Neural crest cell (in vitro differentiated cells): ENCODE results near the gene GARIN5B. TPM values are rescaled to one million over a fixed set of nuclear protein-coding genes. Genes with fewer than 3 reads are reported as not detected.

Experiments
- DNase-seq: peaks from one replicate; pipeline ENCODE4 v3.0.0; 2021; ENCODE audit warnings: low read depth, mixed read lengths, low spot score
- H3K27ac Mint-ChIP-seq: one replicate; pipeline ENCODE4 v1.8.0; 2021; ENCODE audit warnings: mild to moderate bottlenecking, mixed read lengths; ENCODE audit not compliant: unreplicated experiment
- H3K27me3 Mint-ChIP-seq: 2 replicates; pipeline ENCODE4 v1.8.0; 2021; ENCODE audit warnings: low read depth, mild to moderate bottlenecking, mixed read lengths
- H3K36me3 Mint-ChIP-seq: 2 replicates; pipeline ENCODE4 v1.8.0; 2021; ENCODE audit warnings: low read depth, mild to moderate bottlenecking, mixed read lengths
- H3K4me1 Mint-ChIP-seq: 2 replicates; pipeline ENCODE4 v1.8.0; 2021; ENCODE audit warnings: mixed read lengths
- H3K4me3 Mint-ChIP-seq: one replicate; pipeline ENCODE4 v1.8.0; 2021; ENCODE audit warnings: mild to moderate bottlenecking, mixed read lengths
- H3K9me3 Mint-ChIP-seq: 2 replicates; pipeline ENCODE4 v1.8.0; 2021; ENCODE audit warnings: mixed read lengths
- total RNA-seq: library from RNA; stranded (reverse); gene quantifications from 2 replicates; pipeline ENCODE4 v1.2.1, GENCODE V29; 2021
- TF ChIP-seq, protein P1 (sequence below): fragments of 200-600 bp; sonication (generic); conservative IDR thresholded peaks from 2 replicates; pipeline ENCODE4 v1.5.0; 2021; ENCODE audit warnings: antibody characterized with exemption, mild to moderate bottlenecking

Gene GARIN5B
- total RNA-seq, 1 donor from 2014 or later, result not detected

DNA sequence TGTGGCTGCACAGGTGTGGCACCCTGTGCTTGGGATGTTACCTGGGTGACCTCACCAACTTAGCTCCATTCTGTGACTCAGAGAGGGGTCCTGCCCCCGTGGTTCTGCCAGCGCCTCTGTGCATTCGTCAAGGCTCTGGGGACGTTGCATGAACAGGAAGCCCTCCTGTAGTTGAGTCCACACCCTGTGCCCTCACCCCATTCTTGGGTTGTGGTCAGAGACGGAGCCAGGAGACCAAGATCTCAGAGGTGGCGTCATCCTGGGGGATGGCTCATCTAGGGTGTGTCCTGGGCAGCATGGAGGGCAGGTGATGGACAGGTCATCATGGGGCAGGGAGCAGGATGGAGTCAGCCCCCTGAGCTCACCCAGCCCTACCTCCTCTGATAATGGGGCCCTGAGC, 11.0 kb downstream of the GARIN5B start:
- no peak for DNase-seq
- TF ChIP-seq, protein P1, sequence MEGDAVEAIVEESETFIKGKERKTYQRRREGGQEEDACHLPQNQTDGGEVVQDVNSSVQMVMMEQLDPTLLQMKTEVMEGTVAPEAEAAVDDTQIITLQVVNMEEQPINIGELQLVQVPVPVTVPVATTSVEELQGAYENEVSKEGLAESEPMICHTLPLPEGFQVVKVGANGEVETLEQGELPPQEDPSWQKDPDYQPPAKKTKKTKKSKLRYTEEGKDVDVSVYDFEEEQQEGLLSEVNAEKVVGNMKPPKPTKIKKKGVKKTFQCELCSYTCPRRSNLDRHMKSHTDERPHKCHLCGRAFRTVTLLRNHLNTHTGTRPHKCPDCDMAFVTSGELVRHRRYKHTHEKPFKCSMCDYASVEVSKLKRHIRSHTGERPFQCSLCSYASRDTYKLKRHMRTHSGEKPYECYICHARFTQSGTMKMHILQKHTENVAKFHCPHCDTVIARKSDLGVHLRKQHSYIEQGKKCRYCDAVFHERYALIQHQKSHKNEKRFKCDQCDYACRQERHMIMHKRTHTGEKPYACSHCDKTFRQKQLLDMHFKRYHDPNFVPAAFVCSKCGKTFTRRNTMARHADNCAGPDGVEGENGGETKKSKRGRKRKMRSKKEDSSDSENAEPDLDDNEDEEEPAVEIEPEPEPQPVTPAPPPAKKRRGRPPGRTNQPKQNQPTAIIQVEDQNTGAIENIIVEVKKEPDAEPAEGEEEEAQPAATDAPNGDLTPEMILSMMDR, result no peak
- H3K36me3 Mint-ChIP-seq, result no peaks in the 10 kb centered on the region
- H3K4me3 Mint-ChIP-seq, result no peak overlapping the region
- H3K9me3 Mint-ChIP-seq, result no peaks in the 10 kb centered on the region
- peaks cover 63% of the 10 kb centered on the region for H3K27me3 Mint-ChIP-seq
- H3K4me1 Mint-ChIP-seq, result peaks cover 13% of the 10 kb centered on the region
- H3K27ac Mint-ChIP-seq, result no peak overlapping the region

DNA sequence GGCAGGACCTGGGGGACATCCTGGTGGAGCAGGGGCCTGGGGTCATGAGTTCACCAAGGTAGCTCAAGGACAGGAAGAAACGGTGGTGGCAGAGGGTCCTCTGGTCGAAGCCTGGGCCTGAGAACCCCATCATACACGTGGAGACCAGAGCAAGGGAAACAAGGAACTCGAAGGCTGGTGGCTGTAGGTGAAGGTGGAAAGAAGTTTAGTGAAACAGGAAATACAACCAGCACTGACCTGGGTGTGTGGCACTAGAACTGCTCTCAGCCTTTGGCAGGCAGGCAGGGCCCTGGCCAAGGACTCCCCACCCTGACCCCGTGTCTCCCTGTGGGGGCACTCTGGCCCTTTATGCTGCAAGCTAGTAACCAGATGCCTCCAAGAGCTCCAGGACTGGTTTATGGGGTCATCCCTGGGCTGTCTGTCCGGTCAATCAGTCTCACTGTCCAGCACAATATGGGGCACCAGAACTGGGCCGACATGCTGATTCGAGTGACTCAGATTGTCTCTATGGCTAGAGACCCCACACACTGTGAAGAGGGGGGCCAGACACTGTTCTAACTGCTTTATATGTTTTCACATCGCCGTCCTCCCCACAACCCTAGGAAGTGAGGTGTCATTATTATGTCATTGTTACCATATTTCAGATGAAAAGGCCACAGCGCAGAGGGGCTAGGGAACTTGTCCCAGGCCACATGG, 12.3 kb downstream of the GARIN5B start:
- Mint-ChIP-seq H3K4me1 (peaks cover 13% of the 10 kb centered on the region), H3K36me3 (no peaks in the 10 kb centered on the region), H3K27ac (no peak overlapping the region), H3K9me3 (no peaks in the 10 kb centered on the region), H3K27me3 (peaks cover 50% of the 10 kb centered on the region), H3K4me3 (peak overlapping the region; percentile 25)
- TF ChIP-seq, protein P1, result no peak
- no peak for DNase-seq

DNA sequence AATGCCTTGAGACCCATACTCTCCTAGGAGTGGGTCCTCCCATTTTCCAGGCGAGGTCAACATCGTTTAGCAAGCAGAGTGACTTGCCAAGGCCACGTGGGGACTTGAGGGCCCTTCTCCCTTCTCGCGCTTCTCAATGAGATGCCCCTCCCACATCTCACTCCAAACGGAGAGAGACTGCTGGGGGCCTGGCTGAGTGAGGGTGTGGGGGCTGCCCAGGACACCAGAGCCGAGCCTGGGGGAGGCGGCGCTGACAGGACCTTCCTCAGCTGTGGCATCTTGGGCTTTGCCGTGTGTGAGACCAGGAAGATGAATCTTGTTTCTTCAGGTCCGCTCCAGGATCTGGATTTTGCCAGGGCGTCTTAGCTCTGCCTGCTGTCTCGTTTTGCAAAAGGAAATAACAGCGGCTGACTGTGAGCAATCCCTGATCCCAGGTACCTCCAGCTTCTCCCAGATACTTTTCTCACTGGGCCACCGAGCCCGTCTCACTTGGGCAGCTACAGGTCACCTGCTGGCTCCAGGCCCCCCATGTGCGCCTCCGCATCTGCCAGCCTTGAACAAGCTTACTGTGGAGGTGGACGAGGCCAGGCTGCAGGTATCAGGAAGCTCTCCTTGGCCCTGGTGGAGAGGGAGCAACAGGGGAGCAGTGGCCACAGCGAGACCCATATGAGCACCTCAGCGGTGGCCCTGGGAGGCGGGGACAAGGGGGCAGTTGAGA, 14.6 kb downstream of the GARIN5B start:
- DNase-seq, result no peak
- H3K27ac Mint-ChIP-seq, result no peak overlapping the region
- TF ChIP-seq, protein P1, result no peak
- no peak overlapping the region for H3K4me3 Mint-ChIP-seq
- no peaks in the 10 kb centered on the region for H3K9me3 Mint-ChIP-seq
- peaks cover 33% of the 10 kb centered on the region for H3K27me3 Mint-ChIP-seq
- H3K4me1 Mint-ChIP-seq, result peaks cover 16% of the 10 kb centered on the region
- H3K36me3 Mint-ChIP-seq, result no peaks in the 10 kb centered on the region

DNA sequence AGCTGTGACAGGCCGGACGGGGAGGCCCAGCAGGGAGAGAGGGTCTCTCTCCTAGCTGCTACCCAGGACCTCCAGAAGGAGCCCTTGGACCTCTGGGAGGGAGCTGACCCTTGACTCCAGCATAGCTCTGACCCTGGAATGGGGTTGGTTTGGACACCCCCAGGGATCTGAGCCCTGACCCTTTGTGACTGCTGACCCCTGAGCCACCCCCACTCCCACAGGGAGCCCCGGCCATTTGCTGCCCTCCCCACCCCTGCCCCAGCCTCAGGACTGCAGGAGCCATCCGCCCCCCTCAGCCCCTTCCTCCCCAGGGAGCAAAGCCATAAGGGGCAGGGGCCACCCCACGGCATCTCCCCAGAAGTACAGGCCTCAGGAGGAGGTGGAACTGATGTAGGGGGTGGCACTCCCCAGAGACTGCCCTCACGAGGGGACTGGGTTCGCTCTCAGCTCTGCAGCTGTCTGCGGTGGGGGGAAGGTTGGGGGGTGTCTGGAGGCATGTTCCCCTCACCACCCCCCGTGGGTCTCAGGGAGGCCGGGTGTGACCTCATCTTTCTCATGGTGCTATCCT, 15.5 kb downstream of the GARIN5B start:
- H3K27me3 Mint-ChIP-seq, result peaks cover 24% of the 10 kb centered on the region
- H3K27ac Mint-ChIP-seq, result peak overlapping the region; percentile 19
- no peak for DNase-seq
- H3K4me1 Mint-ChIP-seq, result peaks cover 9% of the 10 kb centered on the region
- no peaks in the 10 kb centered on the region for H3K9me3 Mint-ChIP-seq
- H3K36me3 Mint-ChIP-seq, result no peaks in the 10 kb centered on the region
- peak overlapping the region; percentile 47 for H3K4me3 Mint-ChIP-seq
- TF ChIP-seq, protein P1, result no peak

DNA sequence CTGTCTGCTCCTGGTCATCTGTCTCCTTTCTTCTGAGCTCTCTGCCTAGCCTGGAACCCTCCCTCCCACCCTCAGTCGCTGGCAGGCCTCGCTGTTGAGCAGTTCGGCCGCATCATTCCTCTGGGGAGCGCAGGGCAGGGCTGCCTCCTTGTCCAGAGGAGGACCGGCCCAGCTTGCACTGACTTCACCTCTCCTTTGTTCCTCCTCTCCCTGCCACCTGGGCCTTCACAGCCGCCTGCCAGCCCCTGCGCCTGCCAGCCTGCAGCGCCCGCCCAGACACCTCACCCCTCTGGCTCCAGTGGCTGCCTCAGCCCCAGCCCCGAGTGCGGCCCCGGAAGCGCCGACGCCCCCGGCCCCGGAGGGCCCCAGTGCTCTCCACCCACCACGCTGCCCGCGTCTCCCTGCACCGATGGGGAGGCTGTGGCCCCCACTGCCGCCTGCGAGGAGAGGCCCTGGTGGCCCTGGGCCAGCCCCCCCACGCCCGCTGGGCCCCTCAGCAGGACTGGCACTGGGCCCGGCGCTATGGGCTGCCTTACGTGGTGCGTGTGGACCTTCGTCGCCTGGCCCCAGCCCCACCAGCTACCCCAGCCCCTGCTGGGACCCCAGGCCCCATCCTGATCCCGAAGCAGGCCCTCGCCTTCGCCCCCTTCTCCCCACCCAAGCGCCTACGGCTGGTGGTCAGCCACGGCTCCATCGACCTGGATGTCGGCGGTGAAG, 16.2 kb downstream of the GARIN5B start:
- Mint-ChIP-seq H3K27me3 (peaks cover 18% of the 10 kb centered on the region), H3K36me3 (no peaks in the 10 kb centered on the region), H3K27ac (no peak overlapping the region), H3K4me3 (no peak overlapping the region), H3K4me1 (peaks cover 7% of the 10 kb centered on the region), H3K9me3 (no peaks in the 10 kb centered on the region)
- TF ChIP-seq, protein P1, result no peak
- DNase-seq, result no peak
